Activated naive CD8-positive, alpha-beta T cell treated with anti-CD3 and anti-CD28 coated beads for 36 hours (primary cell): Measurements from ENCODE around the gene TPRKB. TPM values are rescaled to one million over a fixed set of nuclear protein-coding genes. Genes with fewer than 3 reads are reported as not detected.
A peak's percentile ranks its signal among the peaks of the same experiment; 100 is the strongest.
"Not testable (repeated sequence)": the region's sequence is repeated elsewhere in the genome, so short reads cannot be mapped to it uniquely, and the experiment has no call there.

ENCODE experiments used
- DNase-seq: peaks from one replicate; pipeline ENCODE4 v3.0.0; 2021
- H3K27ac Mint-ChIP-seq: one replicate; pipeline ENCODE4 v1.8.0; 2022; ENCODE audit warnings: mild to moderate bottlenecking, moderate library complexity, mixed read lengths
- H3K27me3 Mint-ChIP-seq: one replicate; pipeline ENCODE4 v1.8.0; 2022; ENCODE audit warnings: mild to moderate bottlenecking, mixed read lengths
- H3K36me3 Mint-ChIP-seq: one replicate; pipeline ENCODE4 v1.8.0; 2021; ENCODE audit warnings: mild to moderate bottlenecking, mixed read lengths
- H3K4me1 Mint-ChIP-seq: one replicate; pipeline ENCODE4 v1.8.0; 2021; ENCODE audit warnings: mixed read lengths
- H3K4me3 Mint-ChIP-seq: one replicate; pipeline ENCODE4 v1.8.0; 2022; ENCODE audit warnings: mild to moderate bottlenecking, moderate library complexity, mixed read lengths
- H3K9me3 Mint-ChIP-seq: one replicate; pipeline ENCODE4 v1.8.0; 2022; ENCODE audit warnings: mixed read lengths
- total RNA-seq, 2 experiments: library from RNA; stranded (reverse); gene quantifications; one replicate each; pipeline ENCODE4 v1.2.3, GENCODE V29; 2021

Gene TPRKB
- 10 to 100 TPM; 39.6 to 39.7 TPM for total RNA-seq

- Mint-ChIP-seq H3K4me3 (peak within 1 kb of the TSS; percentile 96), H3K27me3 (no peaks in the 10 kb centered on the region), H3K36me3 (peaks cover 35% of the 10 kb centered on the region), H3K9me3 (peaks cover 4% of the 10 kb centered on the region), H3K4me1 (peaks cover 9% of the 10 kb centered on the region), H3K27ac (peak within 1 kb of the TSS; percentile 84)
- peak; percentile 96 for DNase-seq
Observed at GRCh38 chr2:73736855-73737779, at the start of gene TPRKB. TPRKB (minus strand) TSS chr2:73737345; CDS start chr2:73734569, 2,776 bp downstream.

- not testable (repeated sequence) for H3K27ac Mint-ChIP-seq, DNase-seq, H3K4me3 Mint-ChIP-seq
Observed at GRCh38 chr2:73783883-73784282, 46.7 kb upstream of the TPRKB start, which contains the start of gene C2orf78. C2orf78 (plus strand) TSS chr2:73784183; CDS start chr2:73784310, 127 bp downstream.

GRCh38 chr2:73783402-73783801, 46.3 kb upstream of the TPRKB start:
- H3K4me1 Mint-ChIP-seq, H3K4me3 Mint-ChIP-seq, H3K27me3 Mint-ChIP-seq, DNase-seq, H3K9me3 Mint-ChIP-seq, H3K36me3 Mint-ChIP-seq, H3K27ac Mint-ChIP-seq: not testable (repeated sequence)

More at GRCh38 chr2:73783883-73784282, 46.7 kb upstream of the TPRKB start, which contains the start of gene C2orf78:
- not testable (repeated sequence) for H3K36me3 Mint-ChIP-seq, H3K9me3 Mint-ChIP-seq, H3K4me1 Mint-ChIP-seq, H3K27me3 Mint-ChIP-seq

GRCh38 chr2:73780237-73780582, 43.1 kb upstream of the TPRKB start:
- no peak overlapping the region for H3K27ac Mint-ChIP-seq
- H3K36me3 Mint-ChIP-seq = peaks cover 13% of the 10 kb centered on the region
- peak overlapping the region; percentile 99 for H3K4me3 Mint-ChIP-seq
- no peaks in the 10 kb centered on the region for H3K27me3 Mint-ChIP-seq
- peaks cover 16% of the 10 kb centered on the region for H3K4me1 Mint-ChIP-seq
- DNase-seq = no peak
- no peaks in the 10 kb centered on the region for H3K9me3 Mint-ChIP-seq

- H3K27me3 Mint-ChIP-seq = no peaks in the 10 kb centered on the region
- H3K4me1 Mint-ChIP-seq = peaks cover 16% of the 10 kb centered on the region
- peak within 1 kb of the TSS; percentile 99 for H3K4me3 Mint-ChIP-seq
- peak; percentile 94 for DNase-seq
- H3K36me3 Mint-ChIP-seq = peaks cover 13% of the 10 kb centered on the region
- H3K27ac Mint-ChIP-seq = peak within 1 kb of the TSS; percentile 94
- H3K9me3 Mint-ChIP-seq = no peaks in the 10 kb centered on the region
Observed at GRCh38 chr2:73779467-73780236, 42.5 kb upstream of the TPRKB start, which contains the start of gene DUSP11. DUSP11 (minus strand) TSS chr2:73780103; CDS start chr2:73779974, 129 bp downstream.

GRCh38 chr2:73778867-73779466, 41.8 kb upstream of the TPRKB start:
- H3K4me1 Mint-ChIP-seq = peaks cover 16% of the 10 kb centered on the region
- not testable (repeated sequence) for H3K27me3 Mint-ChIP-seq, DNase-seq, H3K9me3 Mint-ChIP-seq
- H3K27ac Mint-ChIP-seq = peak overlapping the region; percentile 94
- H3K4me3 Mint-ChIP-seq = peak overlapping the region; percentile 99
- peaks cover 19% of the 10 kb centered on the region for H3K36me3 Mint-ChIP-seq

- H3K27me3 Mint-ChIP-seq = no peaks in the 10 kb centered on the region
- H3K36me3 Mint-ChIP-seq = peaks cover 24% of the 10 kb centered on the region
- H3K9me3 Mint-ChIP-seq = no peaks in the 10 kb centered on the region
- no peak overlapping the region for H3K27ac Mint-ChIP-seq
- DNase-seq = no peak
- H3K4me3 Mint-ChIP-seq = no peak overlapping the region
- peaks cover 16% of the 10 kb centered on the region for H3K4me1 Mint-ChIP-seq
Observed at GRCh38 chr2:73776869-73777519, 39.8 kb upstream of the TPRKB start.

- Mint-ChIP-seq H3K27me3 (no peaks in the 10 kb centered on the region), H3K27ac (no peak overlapping the region), H3K4me1 (peaks cover 16% of the 10 kb centered on the region), H3K36me3 (peaks cover 25% of the 10 kb centered on the region), H3K4me3 (no peak overlapping the region), H3K9me3 (no peaks in the 10 kb centered on the region)
- DNase-seq = no peak
Observed at GRCh38 chr2:73776381-73776780, 39.2 kb upstream of the TPRKB start.

- Mint-ChIP-seq H3K27me3 (no peaks in the 10 kb centered on the region), H3K4me3 (no peak overlapping the region), H3K9me3 (no peaks in the 10 kb centered on the region), H3K4me1 (peaks cover 8% of the 10 kb centered on the region), H3K36me3 (peaks cover 34% of the 10 kb centered on the region), H3K27ac (no peak overlapping the region)
- DNase-seq = no peak
Observed at GRCh38 chr2:73772819-73773218, 35.7 kb upstream of the TPRKB start.

GRCh38 chr2:73770725-73771124, 33.6 kb upstream of the TPRKB start:
- Mint-ChIP-seq H3K36me3 (peaks cover 29% of the 10 kb centered on the region), H3K4me1 (peaks cover 4% of the 10 kb centered on the region), H3K27ac (peak overlapping the region; percentile 2), H3K9me3 (no peaks in the 10 kb centered on the region), H3K27me3 (no peaks in the 10 kb centered on the region), H3K4me3 (no peak overlapping the region)
- no peak for DNase-seq

- DNase-seq = no peak
- peaks cover 4% of the 10 kb centered on the region for H3K4me1 Mint-ChIP-seq
- H3K9me3 Mint-ChIP-seq = no peaks in the 10 kb centered on the region
- no peaks in the 10 kb centered on the region for H3K27me3 Mint-ChIP-seq
- H3K27ac Mint-ChIP-seq = no peak overlapping the region
- H3K4me3 Mint-ChIP-seq = no peak overlapping the region
- peaks cover 22% of the 10 kb centered on the region for H3K36me3 Mint-ChIP-seq
Observed at GRCh38 chr2:73766994-73767393, 29.8 kb upstream of the TPRKB start.

GRCh38 chr2:73766349-73766748, 29.2 kb upstream of the TPRKB start:
- no peaks in the 10 kb centered on the region for H3K9me3 Mint-ChIP-seq
- peaks cover 4% of the 10 kb centered on the region for H3K4me1 Mint-ChIP-seq
- no peak for DNase-seq
- no peak overlapping the region for H3K27ac Mint-ChIP-seq
- H3K27me3 Mint-ChIP-seq = no peaks in the 10 kb centered on the region
- H3K4me3 Mint-ChIP-seq = no peak overlapping the region
- peaks cover 20% of the 10 kb centered on the region for H3K36me3 Mint-ChIP-seq

GRCh38 chr2:73764945-73765344, 27.8 kb upstream of the TPRKB start:
- Mint-ChIP-seq H3K4me1 (peaks cover 4% of the 10 kb centered on the region), H3K9me3 (no peaks in the 10 kb centered on the region), H3K27ac (no peak overlapping the region), H3K4me3 (no peak overlapping the region), H3K27me3 (no peaks in the 10 kb centered on the region), H3K36me3 (peaks cover 11% of the 10 kb centered on the region)
- no peak for DNase-seq

- no peak overlapping the region for H3K4me3 Mint-ChIP-seq
- no peaks in the 10 kb centered on the region for H3K4me1 Mint-ChIP-seq
- H3K9me3 Mint-ChIP-seq = no peaks in the 10 kb centered on the region
- DNase-seq = no peak
- H3K36me3 Mint-ChIP-seq = peaks cover 12% of the 10 kb centered on the region
- no peak overlapping the region for H3K27ac Mint-ChIP-seq
- no peaks in the 10 kb centered on the region for H3K27me3 Mint-ChIP-seq
Observed at GRCh38 chr2:73762571-73762970, 25.4 kb upstream of the TPRKB start.
